Mucosa of descending colon (tissue), 3 donors: ENCODE results near the gene KBTBD7. TPM values are rescaled to one million over a fixed set of nuclear protein-coding genes. Genes with fewer than 3 reads are reported as not detected.

Experiments used
- ATAC-seq: fragments of 200-7000 bp; cut with Tn5 transposase; one replicate; pipeline ENCODE4 v1.9.1; 2020; ENCODE audit warnings: mild to moderate bottlenecking, moderate library complexity
- DNase-seq, 3 donors: peaks; one replicate each; pipeline ENCODE4 v3.0.0-alpha.2; 2020
- H3K36me3 ChIP-seq: fragments of 200-600 bp; one replicate; pipeline ENCODE4 v1.8.0; 2021; ENCODE audit warnings: low read depth, mild to moderate bottlenecking
- H3K4me1 ChIP-seq: fragments of 200-600 bp; one replicate; pipeline ENCODE4 v1.8.0; 2021; ENCODE audit warnings: low read depth, mild to moderate bottlenecking
- H3K4me3 ChIP-seq: fragments of 200-600 bp; one replicate; pipeline ENCODE4 v1.8.0; 2021; ENCODE audit warnings: mild to moderate bottlenecking
- H3K9me3 ChIP-seq: fragments of 200-600 bp; one replicate; pipeline ENCODE4 v1.8.0; 2021; ENCODE audit warnings: mild to moderate bottlenecking
- CTCF ChIP-seq: fragments of 200-600 bp; IDR thresholded peaks from one replicate; pipeline ENCODE4 v1.8.0; 2022; ENCODE audit warnings: antibody characterized with exemption, mild to moderate bottlenecking
- intact Hi-C, 2 donors: fragments of 100-400 bp; cut with DNase I in 1 of 2; cut with micrococcal nuclease in 1 of 2; formaldehyde crosslinking; loops; one replicate each; pipeline versions ENCODE4 v1.11.0 to v1.11.1; 2022; cut with DNase I, micrococcal nuclease
- total RNA-seq, 3 donors: library from RNA; stranded (reverse); fragmentation: NEBNext Ultra II Directional in 2 of 3; extraction: Animal tissue kit (Norgen Biotek cat#: 25700) in 2 of 3; gene quantifications; one replicate each; pipeline versions ENCODE4 v1.2.1 to v1.2.4, GENCODE V29; 2021 to 2023
- donor health status: DM: no; HTN: no; CAD: no; lungs with moderate emphysema.
- donor health status: DM: no; HTN: no; CAD: no.
- donor health status: DM: no; HTN: yes; CAD: no.

The KBTBD7 gene
- total RNA-seq, 3 donors from 2014 or later = 5.3 to 8.6 (median 5.8) TPM

- intact Hi-C loops = no loop called here
- Histone ChIP-seq H3K4me1 (no peaks in the 10 kb centered on the region), H3K36me3 (no peaks in the 10 kb centered on the region), H3K4me3 (no peak overlapping the region), H3K9me3 (peaks cover 56% of the 10 kb centered on the region)
- TF ChIP-seq CTCF = no peak
- no peak for DNase-seq
- ATAC-seq = no peak
Observed at GRCh38 chr13:41148419-41149283, 45.7 kb downstream of the KBTBD7 start.

GRCh38 chr13:41145136-41145908, 49.0 kb downstream of the KBTBD7 start:
- no peaks in the 10 kb centered on the region for H3K36me3 ChIP-seq
- no peak for TF ChIP-seq CTCF
- intact Hi-C loops = no loop called here
- no peaks in the 10 kb centered on the region for H3K4me1 ChIP-seq
- H3K4me3 ChIP-seq = no peak overlapping the region
- ATAC-seq (no peak), DNase-seq (no peak)
- H3K9me3 ChIP-seq = peaks cover 33% of the 10 kb centered on the region

GRCh38 chr13:41144576-41144975, 49.8 kb downstream of the KBTBD7 start:
- Histone ChIP-seq H3K4me1 (no peaks in the 10 kb centered on the region), H3K9me3 (peaks cover 26% of the 10 kb centered on the region), H3K4me3 (no peak overlapping the region), H3K36me3 (no peaks in the 10 kb centered on the region)
- DNase-seq (no peak), ATAC-seq (no peak)
- intact Hi-C loops = no loop called here
- TF ChIP-seq CTCF = no peak

Other genes with a start within 250 kb of the KBTBD7 start
- gene ELF1, start 175.3 kb downstream of the KBTBD7 start, total RNA-seq = 100 to 1,000 TPM in 1 of 3 donors, 10 to 100 TPM in 2; 80.2 to 111 (median 96.8) TPM
- 10 to 100 TPM in 1 of 3 donors, 1 to 10 TPM in 2; 6.4 to 11.4 (median 6.4) TPM for gene WBP4, start 133.1 kb downstream of the KBTBD7 start, total RNA-seq
- gene KBTBD6, start 61.8 kb downstream of the KBTBD7 start, total RNA-seq = 1 to 10 TPM; 2.6 to 7.6 (median 3.5) TPM
- 10 to 100 TPM; 13.4 to 15.5 (median 14.6) TPM for gene MTRF1, start 69.0 kb upstream of the KBTBD7 start, total RNA-seq
- gene NAA16, start 116.7 kb upstream of the KBTBD7 start, total RNA-seq = 10 to 100 TPM; 11.0 to 18.6 (median 18.1) TPM